ENCODE data around the gene GCNA.

- no peak for TF ChIP-seq CTCF (conservative IDR thresholded peaks at IDR 0.05 in 1 of 2, IDR thresholded peaks at IDR 0.05 in 1 of 2; ENCODE audit: extremely low read depth in 1 of 2, insufficient read depth in 1 of 2, low read depth in 1 of 2, low read length in 2 of 2)
- TF ChIP-seq EZH2 (IDR thresholded peaks at IDR 0.05; ENCODE audit: borderline replicate concordance, low read length), result no peak
These were observed 40.5 kb downstream of the GCNA start for GRCh38 chrX:71618787-71619186.
